K562 treated with DMSO at 1 percent for 24 hours (cell line): Measurements from ENCODE around the gene NOTCH2NLA. TPM values are rescaled to one million over a fixed set of nuclear protein-coding genes. Genes with fewer than 3 reads are reported as not detected.

Experiments used
- total RNA-seq: library from RNA; unstranded; fragments of 300-600 nt; gene quantifications from 2 replicates; pipeline ENCODE4 v1.2.3, GENCODE V29; 2022; ENCODE audit warnings: low read depth; ENCODE audit not compliant: insufficient read depth

The NOTCH2NLA gene
- total RNA-seq, result 18.4 and 19.9 TPM in 2 replicates

GRCh38 chr1:146228710-146229477, at the start of gene NOTCH2NLA:
NOTCH2NLA (minus strand) TSS chr1:146229021; CDS start chr1:146189337, 39,684 bp downstream.

DNA sequence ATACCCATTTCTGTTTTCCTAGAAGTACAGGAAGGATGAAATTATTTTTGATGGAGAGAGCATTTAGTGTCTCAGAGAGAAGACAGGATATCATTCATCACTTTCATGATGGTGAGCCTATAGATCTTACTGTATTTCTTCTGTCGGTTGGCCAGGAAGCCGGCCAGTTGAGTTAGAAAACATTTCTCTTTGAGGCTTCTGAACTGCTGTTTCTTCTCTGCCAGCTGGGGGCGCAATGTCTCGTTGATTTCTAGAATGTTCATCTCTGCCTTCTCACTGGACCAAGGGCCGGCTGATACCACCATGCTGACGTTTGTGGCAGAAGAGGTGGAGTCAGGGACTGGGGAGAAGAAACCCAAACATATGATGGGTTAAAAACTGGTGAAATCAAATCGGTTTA, 84.4 kb downstream of the NOTCH2NLA start, which contains the start of gene NBPF10:
Gene NBPF10 (minus strand): TSS at position 340 of the 400 bp plus-strand sequence. CDS start 35 bp downstream, at position 305.

Other genes starting within 250 kb of the NOTCH2NLA start
- gene TXNIP, start 232.4 kb downstream of the NOTCH2NLA start, total RNA-seq, result 358 and 397 TPM in 2 replicates
- 2.8 and 5.0 TPM in 2 replicates for gene HJV, start 207.3 kb downstream of the NOTCH2NLA start, total RNA-seq
- gene NBPF10, start 84.2 kb downstream of the NOTCH2NLA start, total RNA-seq, result 0.83 and 0.89 TPM in 2 replicates